ENCODE data around the gene NCOR2. TPM values are rescaled to one million over a fixed set of nuclear protein-coding genes. Genes with fewer than 3 reads are reported as not detected.

Gene NCOR2
- total and polyA plus RNA-seq, 2 of the 8 experiments (the other 6 are each of a cell fraction or from before 2014, with no cell fraction given), result 14.8 to 275 TPM

DNA sequence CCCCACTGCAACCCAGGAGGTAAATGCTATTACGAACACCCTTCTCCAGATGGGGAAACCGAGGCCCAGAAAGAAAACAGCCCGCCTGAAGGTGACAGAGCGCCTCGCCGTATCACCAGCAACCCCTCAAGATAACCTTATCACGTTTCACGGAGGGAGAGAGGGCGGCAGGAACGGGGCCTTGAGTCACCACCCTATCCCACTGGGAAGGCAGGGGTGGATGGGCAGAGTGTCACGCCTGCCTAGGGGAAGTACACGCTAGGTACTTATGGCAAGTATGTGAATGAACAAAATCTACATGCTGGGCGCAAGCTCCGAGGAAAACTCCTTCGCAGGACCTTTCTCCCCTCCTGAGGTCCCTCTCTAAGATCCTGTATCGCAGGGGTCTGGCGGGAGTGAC lies 17.8 kb downstream of the NCOR2 start (continued):
- TF ChIP-seq NANOG (IDR thresholded peaks at IDR 0.05; ENCODE audit: insufficient read depth, low read depth, low read length, poor library complexity, severe bottlenecking), result no peak
- TF ChIP-seq CTBP2 (IDR thresholded peaks at IDR 0.05; ENCODE audit: borderline replicate concordance, insufficient read depth, insufficient read length, low read length), result no peak
- TF ChIP-seq, protein P1, sequence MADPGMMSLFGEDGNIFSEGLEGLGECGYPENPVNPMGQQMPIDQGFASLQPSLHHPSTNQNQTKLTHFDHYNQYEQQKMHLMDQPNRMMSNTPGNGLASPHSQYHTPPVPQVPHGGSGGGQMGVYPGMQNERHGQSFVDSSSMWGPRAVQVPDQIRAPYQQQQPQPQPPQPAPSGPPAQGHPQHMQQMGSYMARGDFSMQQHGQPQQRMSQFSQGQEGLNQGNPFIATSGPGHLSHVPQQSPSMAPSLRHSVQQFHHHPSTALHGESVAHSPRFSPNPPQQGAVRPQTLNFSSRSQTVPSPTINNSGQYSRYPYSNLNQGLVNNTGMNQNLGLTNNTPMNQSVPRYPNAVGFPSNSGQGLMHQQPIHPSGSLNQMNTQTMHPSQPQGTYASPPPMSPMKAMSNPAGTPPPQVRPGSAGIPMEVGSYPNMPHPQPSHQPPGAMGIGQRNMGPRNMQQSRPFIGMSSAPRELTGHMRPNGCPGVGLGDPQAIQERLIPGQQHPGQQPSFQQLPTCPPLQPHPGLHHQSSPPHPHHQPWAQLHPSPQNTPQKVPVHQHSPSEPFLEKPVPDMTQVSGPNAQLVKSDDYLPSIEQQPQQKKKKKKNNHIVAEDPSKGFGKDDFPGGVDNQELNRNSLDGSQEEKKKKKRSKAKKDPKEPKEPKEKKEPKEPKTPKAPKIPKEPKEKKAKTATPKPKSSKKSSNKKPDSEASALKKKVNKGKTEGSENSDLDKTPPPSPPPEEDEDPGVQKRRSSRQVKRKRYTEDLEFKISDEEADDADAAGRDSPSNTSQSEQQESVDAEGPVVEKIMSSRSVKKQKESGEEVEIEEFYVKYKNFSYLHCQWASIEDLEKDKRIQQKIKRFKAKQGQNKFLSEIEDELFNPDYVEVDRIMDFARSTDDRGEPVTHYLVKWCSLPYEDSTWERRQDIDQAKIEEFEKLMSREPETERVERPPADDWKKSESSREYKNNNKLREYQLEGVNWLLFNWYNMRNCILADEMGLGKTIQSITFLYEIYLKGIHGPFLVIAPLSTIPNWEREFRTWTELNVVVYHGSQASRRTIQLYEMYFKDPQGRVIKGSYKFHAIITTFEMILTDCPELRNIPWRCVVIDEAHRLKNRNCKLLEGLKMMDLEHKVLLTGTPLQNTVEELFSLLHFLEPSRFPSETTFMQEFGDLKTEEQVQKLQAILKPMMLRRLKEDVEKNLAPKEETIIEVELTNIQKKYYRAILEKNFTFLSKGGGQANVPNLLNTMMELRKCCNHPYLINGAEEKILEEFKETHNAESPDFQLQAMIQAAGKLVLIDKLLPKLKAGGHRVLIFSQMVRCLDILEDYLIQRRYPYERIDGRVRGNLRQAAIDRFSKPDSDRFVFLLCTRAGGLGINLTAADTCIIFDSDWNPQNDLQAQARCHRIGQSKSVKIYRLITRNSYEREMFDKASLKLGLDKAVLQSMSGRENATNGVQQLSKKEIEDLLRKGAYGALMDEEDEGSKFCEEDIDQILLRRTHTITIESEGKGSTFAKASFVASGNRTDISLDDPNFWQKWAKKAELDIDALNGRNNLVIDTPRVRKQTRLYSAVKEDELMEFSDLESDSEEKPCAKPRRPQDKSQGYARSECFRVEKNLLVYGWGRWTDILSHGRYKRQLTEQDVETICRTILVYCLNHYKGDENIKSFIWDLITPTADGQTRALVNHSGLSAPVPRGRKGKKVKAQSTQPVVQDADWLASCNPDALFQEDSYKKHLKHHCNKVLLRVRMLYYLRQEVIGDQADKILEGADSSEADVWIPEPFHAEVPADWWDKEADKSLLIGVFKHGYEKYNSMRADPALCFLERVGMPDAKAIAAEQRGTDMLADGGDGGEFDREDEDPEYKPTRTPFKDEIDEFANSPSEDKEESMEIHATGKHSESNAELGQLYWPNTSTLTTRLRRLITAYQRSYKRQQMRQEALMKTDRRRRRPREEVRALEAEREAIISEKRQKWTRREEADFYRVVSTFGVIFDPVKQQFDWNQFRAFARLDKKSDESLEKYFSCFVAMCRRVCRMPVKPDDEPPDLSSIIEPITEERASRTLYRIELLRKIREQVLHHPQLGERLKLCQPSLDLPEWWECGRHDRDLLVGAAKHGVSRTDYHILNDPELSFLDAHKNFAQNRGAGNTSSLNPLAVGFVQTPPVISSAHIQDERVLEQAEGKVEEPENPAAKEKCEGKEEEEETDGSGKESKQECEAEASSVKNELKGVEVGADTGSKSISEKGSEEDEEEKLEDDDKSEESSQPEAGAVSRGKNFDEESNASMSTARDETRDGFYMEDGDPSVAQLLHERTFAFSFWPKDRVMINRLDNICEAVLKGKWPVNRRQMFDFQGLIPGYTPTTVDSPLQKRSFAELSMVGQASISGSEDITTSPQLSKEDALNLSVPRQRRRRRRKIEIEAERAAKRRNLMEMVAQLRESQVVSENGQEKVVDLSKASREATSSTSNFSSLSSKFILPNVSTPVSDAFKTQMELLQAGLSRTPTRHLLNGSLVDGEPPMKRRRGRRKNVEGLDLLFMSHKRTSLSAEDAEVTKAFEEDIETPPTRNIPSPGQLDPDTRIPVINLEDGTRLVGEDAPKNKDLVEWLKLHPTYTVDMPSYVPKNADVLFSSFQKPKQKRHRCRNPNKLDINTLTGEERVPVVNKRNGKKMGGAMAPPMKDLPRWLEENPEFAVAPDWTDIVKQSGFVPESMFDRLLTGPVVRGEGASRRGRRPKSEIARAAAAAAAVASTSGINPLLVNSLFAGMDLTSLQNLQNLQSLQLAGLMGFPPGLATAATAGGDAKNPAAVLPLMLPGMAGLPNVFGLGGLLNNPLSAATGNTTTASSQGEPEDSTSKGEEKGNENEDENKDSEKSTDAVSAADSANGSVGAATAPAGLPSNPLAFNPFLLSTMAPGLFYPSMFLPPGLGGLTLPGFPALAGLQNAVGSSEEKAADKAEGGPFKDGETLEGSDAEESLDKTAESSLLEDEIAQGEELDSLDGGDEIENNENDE (IDR thresholded peaks at IDR 0.05; ENCODE audit: insufficient replicate concordance, low read length), result no peak

Measured in H1 (cell line).